Posterior cingulate gyrus (tissue), 11 donors: Measurements from ENCODE around the gene NHS.

Experiments used
- DNase-seq, 10 donors: peaks; one replicate each; pipeline versions ENCODE4 v3.0.0 to v3.0.0-alpha.2; 2020 to 2021; ENCODE audit warnings: mixed read lengths in 3 of 10
- intact Hi-C: fragments of 100-400 bp; cut with DNase I; formaldehyde crosslinking; loops from one replicate; pipeline ENCODE4 v1.15.1; 2023

Gene NHS

DNA sequence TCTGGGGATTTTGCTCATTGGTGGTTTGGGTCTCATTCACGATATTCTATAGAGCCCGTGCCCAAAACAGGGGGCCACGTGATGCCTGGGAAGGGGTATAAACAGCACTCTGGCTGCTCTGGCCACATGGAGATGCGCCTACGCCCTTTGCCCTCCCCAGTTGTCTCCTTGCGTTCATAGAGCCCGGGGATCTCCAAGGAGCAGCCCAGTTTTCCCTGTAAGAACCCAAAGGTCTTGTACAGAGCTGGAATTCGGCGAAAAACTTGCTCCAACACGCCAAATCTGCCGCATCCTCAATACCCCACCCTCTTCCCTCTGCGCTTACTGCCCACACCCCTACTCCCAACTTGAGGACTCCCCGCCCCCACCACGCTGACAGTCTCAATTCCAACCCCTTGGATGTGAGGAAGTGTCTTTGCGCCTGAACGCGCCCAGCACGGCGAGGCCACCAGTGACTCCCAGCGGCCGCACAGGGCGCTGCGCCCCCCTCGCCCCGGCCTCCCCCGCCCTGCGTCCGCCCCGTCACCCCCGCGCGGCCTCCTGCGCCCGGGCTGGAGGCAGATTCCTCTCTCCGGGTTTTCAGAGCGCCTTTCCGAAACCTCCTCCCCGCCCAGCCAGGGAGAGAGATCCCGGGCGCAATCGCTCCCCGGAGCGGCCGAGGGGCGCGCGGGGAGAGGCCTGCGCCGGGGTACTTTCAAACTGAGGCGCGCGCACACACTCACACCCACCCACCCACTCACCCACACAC, at the start of gene NHS:
NHS (plus strand) TSS at position 582 of the 748 bp plus-strand sequence. CDS start 558 bp downstream, outside the sequence.
- DNase-seq = peak; percentile 14 to 89 (median 30)
- intact Hi-C loops = no loop called here

- DNase-seq = no peak
- intact Hi-C loops = no loop called here
These were observed 46.2 kb upstream of the NHS start for GRCh38 chrX:17328837-17329236.

GRCh38 chrX:17336377-17336776, 38.6 kb upstream of the NHS start:
- intact Hi-C loops = no loop called here
- no peak for DNase-seq

DNA sequence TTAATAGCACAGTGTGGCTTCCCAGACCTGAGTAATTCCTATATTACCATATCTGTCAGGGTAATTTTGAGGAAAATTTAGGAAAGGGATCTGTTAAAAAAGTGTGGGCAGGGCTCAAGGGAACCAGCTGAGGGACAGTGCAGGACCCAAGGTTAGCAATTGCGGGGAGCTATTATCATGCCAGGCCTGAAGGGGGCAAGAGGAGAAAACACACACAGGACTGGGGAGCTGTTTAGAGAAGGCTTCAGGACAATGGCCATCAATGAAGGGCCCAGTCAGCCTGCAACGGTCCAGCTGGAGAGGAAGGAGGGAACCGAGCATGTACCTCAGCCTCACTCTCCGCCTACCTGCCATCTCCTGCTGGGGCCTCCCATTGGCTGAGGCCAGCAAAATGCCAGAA, 19.0 kb upstream of the NHS start:
- DNase-seq = no peak
- intact Hi-C loops = no loop called here

DNA sequence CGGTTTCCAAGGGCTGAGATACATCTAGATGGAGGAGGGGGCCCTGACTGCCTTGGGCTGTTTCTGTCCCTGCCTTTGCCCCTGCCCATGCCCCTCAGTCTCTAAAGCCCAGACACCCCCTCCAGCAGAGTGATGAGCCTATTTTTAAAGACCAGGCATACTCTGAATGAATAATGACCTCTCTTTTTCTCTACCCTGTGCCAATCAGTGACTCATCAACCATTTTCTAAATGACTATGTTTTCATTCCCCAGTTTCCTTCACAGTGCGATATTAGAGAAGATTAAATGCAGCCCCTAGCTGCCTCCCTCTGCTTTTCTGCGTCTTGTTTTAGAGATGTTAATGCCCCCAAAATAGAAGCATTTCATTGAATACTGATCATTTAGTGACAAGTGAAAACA, 15.5 kb upstream of the NHS start:
- intact Hi-C loops = no loop called here

GRCh38 chrX:17361620-17362019, 13.4 kb upstream of the NHS start:
- intact Hi-C loops = no loop called here
- DNase-seq = no peak

More for the DNA sequence above, 15.5 kb upstream of the NHS start:
- no peak for DNase-seq

DNA sequence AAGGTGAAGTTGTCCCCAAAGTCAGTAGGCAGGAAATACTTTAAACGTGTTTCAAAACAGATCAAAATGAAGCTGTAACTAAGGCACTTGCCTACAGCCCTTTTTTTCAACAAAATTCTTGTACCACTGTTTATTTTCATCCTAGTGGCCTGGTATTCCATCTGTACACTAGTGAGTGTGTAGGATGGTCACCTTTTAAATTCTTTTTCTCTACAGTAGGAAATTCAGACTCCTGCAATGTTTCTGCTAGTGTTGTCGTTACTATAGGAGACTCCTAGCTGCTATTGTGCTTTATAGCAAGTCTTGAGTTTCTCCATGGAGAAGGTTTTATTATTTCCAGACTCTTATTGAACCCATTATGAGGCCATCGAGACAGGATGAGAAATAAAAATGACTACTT, 7.0 kb upstream of the NHS start:
- intact Hi-C loops = no loop called here
- DNase-seq = no peak

- DNase-seq = no peak
- intact Hi-C loops = no loop called here
These were observed 5.7 kb upstream of the NHS start for GRCh38 chrX:17369309-17369708.

GRCh38 chrX:17370191-17370590, 4.8 kb upstream of the NHS start:
- DNase-seq = no peak
- intact Hi-C loops = no loop called here

DNA sequence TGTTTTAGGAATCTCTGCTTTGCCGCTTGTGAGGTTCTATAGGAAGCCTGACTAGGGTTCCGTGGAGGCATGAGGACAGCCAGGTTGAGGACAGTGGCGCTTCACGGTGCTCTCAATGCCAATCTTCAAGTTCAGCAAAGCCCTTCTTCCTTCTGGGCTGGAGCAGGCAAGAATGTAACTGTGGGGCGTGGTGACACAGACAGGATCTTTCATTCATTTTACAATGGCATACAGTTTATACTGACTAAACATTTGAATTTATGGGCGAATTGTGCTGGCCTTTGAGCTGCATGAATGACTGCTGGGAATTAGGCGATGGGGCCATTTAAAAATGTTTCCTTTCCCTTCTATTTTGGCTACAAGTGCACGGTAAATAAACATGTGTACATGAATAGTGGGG, 2.9 kb upstream of the NHS start:
- intact Hi-C loops = no loop called here

DNA sequence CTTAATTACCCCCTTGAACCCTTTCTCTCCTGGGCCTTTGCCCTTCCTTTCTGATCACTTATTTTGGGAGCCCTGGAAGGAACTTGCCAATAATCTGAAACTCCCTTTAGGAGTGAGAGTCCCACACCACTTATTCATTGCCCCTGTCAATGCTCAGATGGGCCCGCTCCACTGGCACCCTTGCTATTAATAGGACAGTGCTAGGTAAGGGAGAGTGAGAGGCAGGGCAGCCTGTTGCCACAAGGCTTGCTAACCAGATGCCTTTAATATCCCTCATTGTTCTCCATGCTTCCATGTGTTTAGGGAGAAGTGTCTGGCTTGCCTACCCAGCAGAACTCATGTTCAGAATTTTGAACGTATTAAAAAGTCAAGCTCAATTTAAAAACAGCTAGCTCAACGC, 1.7 kb upstream of the NHS start:
- intact Hi-C loops = no loop called here
- DNase-seq = no peak

More for the DNA sequence above, 2.9 kb upstream of the NHS start:
- DNase-seq = no peak

- intact Hi-C loops = no loop called here
These were observed 302 bp downstream of the NHS start for GRCh38 chrX:17375367-17375636.

GRCh38 chrX:17375637-17376430, 834 bp downstream of the NHS start:
- intact Hi-C loops = no loop called here

More at GRCh38 chrX:17375367-17375636, 302 bp downstream of the NHS start:
- peak in 2 of 10 donors; percentile 57 to 60 for DNase-seq

GRCh38 chrX:17376431-17377077, 1.6 kb downstream of the NHS start:
- intact Hi-C loops = no loop called here
- peak in 4 of 10 donors; percentile 2 to 77 (median 64) for DNase-seq

More at GRCh38 chrX:17375637-17376430, 834 bp downstream of the NHS start:
- peak in 8 of 10 donors; percentile 4 to 86 (median 23) for DNase-seq

DNA sequence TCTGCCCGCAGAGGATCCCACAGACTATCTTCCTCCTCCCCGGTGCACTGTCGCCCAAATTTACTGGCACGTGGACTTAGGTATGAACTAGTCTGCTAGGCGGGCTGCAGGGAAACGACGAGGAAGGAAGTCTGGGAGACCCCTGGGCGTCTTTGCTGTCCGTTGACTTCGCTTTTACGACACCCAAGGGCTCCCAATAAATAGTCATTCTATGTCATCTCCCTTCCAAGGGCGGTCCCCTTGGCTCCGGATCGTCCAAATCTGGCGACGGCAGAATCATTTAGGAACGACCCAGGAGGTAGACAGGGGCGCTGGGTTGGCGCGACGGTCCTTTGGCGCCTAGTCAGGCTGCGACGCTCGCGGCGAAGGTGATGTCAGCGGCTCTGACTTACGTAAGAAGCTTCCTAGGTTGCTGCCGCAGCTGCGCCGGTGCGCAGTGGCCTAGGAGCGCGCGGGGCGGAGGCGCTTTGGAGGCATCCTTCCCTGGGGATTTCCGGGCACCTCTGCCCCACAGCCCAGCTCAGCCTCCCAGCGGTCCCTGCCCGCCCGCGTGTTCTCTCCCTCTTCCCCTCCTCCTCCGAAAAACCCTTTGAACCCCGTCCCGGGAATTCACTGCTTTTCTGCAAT, 2.2 kb downstream of the NHS start:
- intact Hi-C loops = no loop called here
- DNase-seq = peak in 9 of 10 donors; percentile 7 to 92 (median 21)

DNA sequence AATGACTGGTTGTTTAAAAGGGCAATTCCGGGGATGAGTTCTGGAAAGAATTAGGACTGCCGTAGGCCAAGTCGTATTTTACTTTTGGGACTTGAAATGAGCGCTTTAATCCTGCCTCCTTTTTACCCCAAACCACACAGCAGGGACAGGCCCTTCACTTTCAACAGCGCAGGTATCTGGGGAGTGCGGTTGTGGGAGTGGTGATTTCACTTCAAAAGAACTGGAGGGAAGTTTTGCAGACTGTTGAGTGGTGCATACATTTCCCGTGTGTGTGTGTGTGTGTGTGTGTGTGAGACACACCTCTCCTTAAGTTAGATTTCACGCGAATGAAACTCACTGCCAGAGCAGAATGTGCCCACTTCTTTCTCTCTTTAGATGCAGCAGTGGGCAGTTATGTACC, 2.8 kb downstream of the NHS start:
- DNase-seq = no peak

GRCh38 chrX:17380221-17380620, 5.2 kb downstream of the NHS start:
- no peak for DNase-seq
- intact Hi-C loops = no loop called here

More for the DNA sequence above, 2.8 kb downstream of the NHS start:
- intact Hi-C loops = no loop called here

DNA sequence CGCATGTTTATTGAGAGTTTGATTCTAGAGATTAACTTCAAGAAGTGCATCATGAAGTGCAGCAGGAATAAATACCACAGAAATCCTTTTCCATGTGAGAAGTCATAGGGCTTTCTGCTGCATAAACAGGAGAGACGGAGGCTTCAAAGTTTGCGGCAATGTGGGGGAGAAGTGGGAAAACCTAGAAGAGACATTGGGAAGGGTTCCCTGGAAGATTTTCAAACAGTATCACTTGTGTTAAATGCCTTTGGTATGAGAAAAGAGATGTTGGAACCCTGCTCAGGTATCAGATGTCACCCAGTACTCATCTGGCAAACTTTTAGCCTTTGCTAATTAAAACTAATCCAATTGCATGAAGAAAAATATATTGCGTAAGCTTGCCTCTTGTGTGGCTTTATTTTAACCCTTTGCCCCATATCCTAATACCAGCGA, 15.4 kb downstream of the NHS start:
- DNase-seq = no peak
- intact Hi-C loops = no loop called here

DNA sequence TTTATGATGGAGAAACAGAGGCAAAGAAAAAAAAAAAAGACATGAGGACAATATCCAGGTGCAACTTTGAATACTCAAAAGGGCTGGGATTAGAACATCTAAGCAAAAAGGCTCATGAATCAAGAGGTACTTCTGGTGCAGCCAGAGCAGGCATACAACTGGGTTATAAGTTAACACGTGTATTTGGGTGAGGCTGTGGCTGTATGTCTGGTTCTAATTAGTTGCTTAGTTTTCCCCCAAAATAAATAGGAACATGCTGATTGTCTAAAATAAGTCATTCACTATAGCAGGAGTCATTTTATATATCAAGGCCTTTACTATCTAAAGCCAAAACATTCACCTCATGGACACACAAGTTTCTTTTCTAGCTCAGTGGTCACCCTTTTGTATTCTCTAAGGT, 20.2 kb downstream of the NHS start:
- no peak for DNase-seq
- intact Hi-C loops = no loop called here

DNA sequence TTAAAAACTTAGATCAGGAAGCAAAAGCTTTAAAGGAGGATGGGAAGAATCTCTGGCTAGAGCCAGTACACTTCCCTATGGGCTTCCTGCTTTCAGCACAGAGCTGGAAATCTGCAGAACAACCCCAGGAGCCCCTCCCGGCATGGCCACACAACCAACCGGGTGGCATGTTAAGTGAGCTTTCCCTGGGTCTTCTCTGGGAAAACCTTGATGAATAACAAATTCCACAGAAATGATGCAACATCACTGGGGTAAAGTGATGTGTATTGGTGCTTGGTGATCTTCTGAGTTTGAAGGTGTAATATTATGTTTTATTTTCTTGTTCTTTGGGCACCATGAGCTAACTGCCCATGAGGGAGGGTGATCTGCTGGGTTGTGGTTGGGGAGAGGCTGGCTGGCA, 22.1 kb downstream of the NHS start:
- DNase-seq = no peak

DNA sequence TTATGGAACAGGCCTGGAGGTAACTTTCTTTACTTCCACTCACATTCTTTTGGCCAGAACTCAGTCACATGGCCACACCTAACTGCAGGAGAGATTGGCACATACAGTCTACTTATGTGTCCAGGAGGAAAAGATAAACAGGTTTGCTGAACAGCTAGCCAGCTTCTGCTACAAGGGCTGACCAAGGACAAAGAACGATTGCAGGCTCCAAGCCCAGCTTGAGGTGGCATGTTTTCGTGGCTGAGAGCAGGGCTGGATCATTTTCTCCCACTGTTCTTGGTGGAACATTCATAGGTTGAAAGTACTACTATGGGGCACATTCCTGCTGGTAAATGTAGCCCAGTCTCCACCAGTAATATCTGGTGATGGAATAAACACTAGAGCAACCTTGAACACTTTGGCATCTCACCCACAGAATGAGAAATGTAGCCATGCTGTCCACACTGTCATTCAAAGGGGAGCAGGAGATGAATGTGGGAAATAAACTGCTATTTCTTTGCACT, 28.2 kb downstream of the NHS start:
- no peak for DNase-seq
- intact Hi-C loops = no loop called here

More for the DNA sequence above, 22.1 kb downstream of the NHS start:
- intact Hi-C loops = no loop called here
